ENCODE measurements around the gene KCNH1. TPM values are rescaled to one million over a fixed set of nuclear protein-coding genes. Genes with fewer than 3 reads are reported as not detected.

The KCNH1 gene
- total RNA-seq, 1 donor from 2014 or later = 6.3 TPM

- H3K36me3 Mint-ChIP-seq (ENCODE audit: low read depth) = peaks cover 16% of the 10 kb centered on the region
- H3K4me3 Mint-ChIP-seq (ENCODE audit: unreplicated experiment) = no peak overlapping the region
- no peaks in the 10 kb centered on the region for H3K27me3 Mint-ChIP-seq (ENCODE audit: low read depth)
- no peak overlapping the region for H3K27ac Mint-ChIP-seq (ENCODE audit: unreplicated experiment)
- no peaks in the 10 kb centered on the region for H3K4me1 Mint-ChIP-seq (ENCODE audit: low read depth)
- DNase-seq (ENCODE audit: low spot score) = no peak
- H3K9me3 Mint-ChIP-seq (ENCODE audit: low read depth) = peaks cover 30% of the 10 kb centered on the region
- no peak for TF ChIP-seq CTCF (IDR thresholded peaks at IDR 0.05)
Measured at GRCh38 chr1:210866532-210866931, 267.4 kb downstream of the KCNH1 start.

GRCh38 chr1:210857705-210858104 lies 276.2 kb downstream of the KCNH1 start:
- Mint-ChIP-seq H3K27me3 (ENCODE audit: low read depth) (no peaks in the 10 kb centered on the region), H3K4me3 (ENCODE audit: unreplicated experiment) (no peak overlapping the region), H3K36me3 (ENCODE audit: low read depth) (no peaks in the 10 kb centered on the region), H3K27ac (ENCODE audit: unreplicated experiment) (no peak overlapping the region), H3K4me1 (ENCODE audit: low read depth) (peaks cover 3% of the 10 kb centered on the region), H3K9me3 (ENCODE audit: low read depth) (no peaks in the 10 kb centered on the region)
- no peak for TF ChIP-seq CTCF (IDR thresholded peaks at IDR 0.05)
- no peak for DNase-seq (ENCODE audit: low spot score)

- H3K4me3 Mint-ChIP-seq (ENCODE audit: unreplicated experiment) = no peak overlapping the region
- no peak for DNase-seq (ENCODE audit: low spot score)
- H3K27ac Mint-ChIP-seq (ENCODE audit: unreplicated experiment) = no peak overlapping the region
- peaks cover 3% of the 10 kb centered on the region for H3K4me1 Mint-ChIP-seq (ENCODE audit: low read depth)
- no peaks in the 10 kb centered on the region for H3K27me3 Mint-ChIP-seq (ENCODE audit: low read depth)
- H3K36me3 Mint-ChIP-seq (ENCODE audit: low read depth) = no peaks in the 10 kb centered on the region
- H3K9me3 Mint-ChIP-seq (ENCODE audit: low read depth) = no peaks in the 10 kb centered on the region
- TF ChIP-seq CTCF (IDR thresholded peaks at IDR 0.05) = no peak
Measured at GRCh38 chr1:210857146-210857663, 276.7 kb downstream of the KCNH1 start.

GRCh38 chr1:210855440-210855839 lies 278.5 kb downstream of the KCNH1 start:
- no peak overlapping the region for H3K27ac Mint-ChIP-seq (ENCODE audit: unreplicated experiment)
- no peaks in the 10 kb centered on the region for H3K36me3 Mint-ChIP-seq (ENCODE audit: low read depth)
- TF ChIP-seq CTCF (IDR thresholded peaks at IDR 0.05) = no peak
- no peak for DNase-seq (ENCODE audit: low spot score)
- H3K9me3 Mint-ChIP-seq (ENCODE audit: low read depth) = no peaks in the 10 kb centered on the region
- no peak overlapping the region for H3K4me3 Mint-ChIP-seq (ENCODE audit: unreplicated experiment)
- no peaks in the 10 kb centered on the region for H3K27me3 Mint-ChIP-seq (ENCODE audit: low read depth)
- peaks cover 3% of the 10 kb centered on the region for H3K4me1 Mint-ChIP-seq (ENCODE audit: low read depth)

GRCh38 chr1:210853276-210853675 lies 280.7 kb downstream of the KCNH1 start:
- no peak for DNase-seq (ENCODE audit: low spot score)
- Mint-ChIP-seq H3K4me1 (ENCODE audit: low read depth) (peaks cover 3% of the 10 kb centered on the region), H3K4me3 (ENCODE audit: unreplicated experiment) (no peak overlapping the region), H3K36me3 (ENCODE audit: low read depth) (no peaks in the 10 kb centered on the region), H3K27me3 (ENCODE audit: low read depth) (no peaks in the 10 kb centered on the region), H3K27ac (ENCODE audit: unreplicated experiment) (no peak overlapping the region), H3K9me3 (ENCODE audit: low read depth) (no peaks in the 10 kb centered on the region)
- no peak for TF ChIP-seq CTCF (IDR thresholded peaks at IDR 0.05)
